HUES6 (cell line): ENCODE data around the gene DGKD.
"Not testable (repeated sequence)": the region's sequence is repeated elsewhere in the genome, so short reads cannot be mapped to it uniquely, and the experiment has no call there.

Experiments
- H3K27ac ChIP-seq: 2 replicates; pipeline ENCODE4 v1.7.0; 2013; ENCODE audit warnings: low read depth, mild to moderate bottlenecking, low read length, inconsistent platforms
- H3K27me3 ChIP-seq: 2 replicates; pipeline ENCODE4 v1.6.1; 2013; ENCODE audit warnings: low read length; ENCODE audit not compliant: control insufficient read depth, insufficient read depth
- H3K36me3 ChIP-seq: 2 replicates; pipeline ENCODE4 v1.6.1; 2013; ENCODE audit warnings: low read length; ENCODE audit not compliant: control insufficient read depth, insufficient read depth
- H3K4me1 ChIP-seq: 2 replicates; pipeline ENCODE4 v1.6.1; 2013; ENCODE audit warnings: low read length; ENCODE audit not compliant: control insufficient read depth, insufficient read depth
- H3K4me3 ChIP-seq: 2 replicates; pipeline ENCODE4 v1.5.1; 2013; ENCODE audit warnings: low read depth, low read length
- H3K9ac ChIP-seq: one replicate; pipeline ENCODE4 v1.6.1; 2013; ENCODE audit warnings: mild to moderate bottlenecking, low read length
- H3K9me3 ChIP-seq: 2 replicates; pipeline ENCODE4 v1.6.1; 2013; ENCODE audit warnings: low read depth, low read length; ENCODE audit not compliant: control insufficient read depth, insufficient read depth

Gene DGKD

GRCh38 chr2:233374776-233375175, 20.5 kb downstream of the DGKD start:
- H3K9ac ChIP-seq, H3K27ac ChIP-seq, H3K36me3 ChIP-seq, H3K4me3 ChIP-seq, H3K9me3 ChIP-seq, H3K4me1 ChIP-seq, H3K27me3 ChIP-seq: not testable (repeated sequence)

GRCh38 chr2:233375490-233376314, 21.4 kb downstream of the DGKD start:
- Histone ChIP-seq H3K9me3 (no peaks in the 10 kb centered on the region), H3K27ac (no peak overlapping the region), H3K4me3 (no peak overlapping the region), H3K9ac (no peak overlapping the region), H3K36me3 (no peaks in the 10 kb centered on the region), H3K27me3 (no peaks in the 10 kb centered on the region), H3K4me1 (peaks cover 14% of the 10 kb centered on the region)

GRCh38 chr2:233379034-233379433, 24.7 kb downstream of the DGKD start:
- Histone ChIP-seq H3K36me3 (no peaks in the 10 kb centered on the region), H3K9ac (no peak overlapping the region)

GRCh38 chr2:233379441-233379840, 25.1 kb downstream of the DGKD start:
- Histone ChIP-seq H3K27me3 (no peaks in the 10 kb centered on the region), H3K36me3 (no peaks in the 10 kb centered on the region), H3K4me3 (no peak overlapping the region), H3K27ac (no peak overlapping the region), H3K4me1 (peaks cover 14% of the 10 kb centered on the region), H3K9ac (no peak overlapping the region), H3K9me3 (no peaks in the 10 kb centered on the region)

More at GRCh38 chr2:233379034-233379433, 24.7 kb downstream of the DGKD start:
- no peak overlapping the region for H3K4me3 ChIP-seq
- no peaks in the 10 kb centered on the region for H3K27me3 ChIP-seq
- H3K9me3 ChIP-seq, result no peaks in the 10 kb centered on the region
- H3K4me1 ChIP-seq, result peaks cover 10% of the 10 kb centered on the region
- no peak overlapping the region for H3K27ac ChIP-seq

GRCh38 chr2:233380132-233380895, 26.0 kb downstream of the DGKD start:
- no peaks in the 10 kb centered on the region for H3K9me3 ChIP-seq
- no peak overlapping the region for H3K27ac ChIP-seq
- peaks cover 19% of the 10 kb centered on the region for H3K4me1 ChIP-seq
- no peaks in the 10 kb centered on the region for H3K36me3 ChIP-seq
- no peak overlapping the region for H3K9ac ChIP-seq
- no peaks in the 10 kb centered on the region for H3K27me3 ChIP-seq
- no peak overlapping the region for H3K4me3 ChIP-seq

GRCh38 chr2:233380995-233381637, 26.8 kb downstream of the DGKD start:
- Histone ChIP-seq H3K27me3 (no peaks in the 10 kb centered on the region), H3K27ac (no peak overlapping the region), H3K36me3 (no peaks in the 10 kb centered on the region), H3K4me3 (no peak overlapping the region), H3K9me3 (no peaks in the 10 kb centered on the region), H3K4me1 (peaks cover 19% of the 10 kb centered on the region), H3K9ac (no peak overlapping the region)

- Histone ChIP-seq H3K36me3 (no peaks in the 10 kb centered on the region), H3K27me3 (no peaks in the 10 kb centered on the region), H3K4me3 (no peak overlapping the region), H3K27ac (no peak overlapping the region), H3K9ac (no peak overlapping the region), H3K9me3 (no peaks in the 10 kb centered on the region), H3K4me1 (peaks cover 19% of the 10 kb centered on the region)
Measured at GRCh38 chr2:233381638-233381995, 27.3 kb downstream of the DGKD start.

- H3K4me3 ChIP-seq, result no peak overlapping the region
- H3K9ac ChIP-seq, result no peak overlapping the region
- no peaks in the 10 kb centered on the region for H3K27me3 ChIP-seq
- no peak overlapping the region for H3K27ac ChIP-seq
- peaks cover 16% of the 10 kb centered on the region for H3K4me1 ChIP-seq
- H3K36me3 ChIP-seq, result no peaks in the 10 kb centered on the region; the same call in 1 of the 2 replicates
- no peaks in the 10 kb centered on the region for H3K9me3 ChIP-seq
Measured at GRCh38 chr2:233384015-233384414, 29.7 kb downstream of the DGKD start.

GRCh38 chr2:233384811-233385488, 30.7 kb downstream of the DGKD start:
- H3K36me3 ChIP-seq, result peaks cover 3% of the 10 kb centered on the region; the same call in 1 of the 2 replicates
- no peaks in the 10 kb centered on the region for H3K9me3 ChIP-seq
- peaks cover 16% of the 10 kb centered on the region; the same call in 1 of the 2 replicates for H3K4me1 ChIP-seq
- no peaks in the 10 kb centered on the region for H3K27me3 ChIP-seq
- H3K9ac ChIP-seq, result no peak overlapping the region
- no peak overlapping the region for H3K4me3 ChIP-seq
- no peak overlapping the region for H3K27ac ChIP-seq

- H3K4me3 ChIP-seq, result no peak overlapping the region
- H3K36me3 ChIP-seq, result peaks cover 9% of the 10 kb centered on the region
- H3K4me1 ChIP-seq, result peaks cover 10% of the 10 kb centered on the region; the same call in 1 of the 2 replicates
- no peak overlapping the region for H3K9ac ChIP-seq
- no peak overlapping the region for H3K27ac ChIP-seq
- H3K27me3 ChIP-seq, result no peaks in the 10 kb centered on the region
- H3K9me3 ChIP-seq, result no peaks in the 10 kb centered on the region
Measured at GRCh38 chr2:233385489-233386044, 31.3 kb downstream of the DGKD start.
